Measurements from ENCODE around the gene RAD51B. TPM values are rescaled to one million over a fixed set of nuclear protein-coding genes. Genes with fewer than 3 reads are reported as not detected.

RAD51B gene
- total RNA-seq, 6 experiments from 2014 or later = 2.7 to 5.8 (median 4.3) TPM

DNA sequence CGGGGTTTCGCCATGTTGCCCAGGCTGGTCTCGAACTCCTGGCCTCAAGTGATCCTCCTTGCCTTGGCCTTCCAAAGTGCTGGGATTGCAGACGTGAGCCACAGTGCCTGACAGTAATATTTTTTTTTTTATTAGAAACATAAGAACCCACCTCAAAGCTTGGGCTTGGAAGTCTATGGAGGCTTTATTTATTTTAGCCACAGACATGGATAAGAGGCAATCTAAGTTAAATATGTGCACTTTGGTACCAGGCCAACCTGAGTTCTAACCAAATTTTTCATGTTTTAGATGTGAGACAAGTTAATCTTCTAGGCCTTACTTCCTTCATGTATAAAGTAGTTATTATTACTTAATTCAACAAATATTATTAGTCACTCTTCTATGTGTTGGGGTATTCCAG lies 96.9 kb downstream of the RAD51B start:
- TF ChIP-seq, protein P1, sequence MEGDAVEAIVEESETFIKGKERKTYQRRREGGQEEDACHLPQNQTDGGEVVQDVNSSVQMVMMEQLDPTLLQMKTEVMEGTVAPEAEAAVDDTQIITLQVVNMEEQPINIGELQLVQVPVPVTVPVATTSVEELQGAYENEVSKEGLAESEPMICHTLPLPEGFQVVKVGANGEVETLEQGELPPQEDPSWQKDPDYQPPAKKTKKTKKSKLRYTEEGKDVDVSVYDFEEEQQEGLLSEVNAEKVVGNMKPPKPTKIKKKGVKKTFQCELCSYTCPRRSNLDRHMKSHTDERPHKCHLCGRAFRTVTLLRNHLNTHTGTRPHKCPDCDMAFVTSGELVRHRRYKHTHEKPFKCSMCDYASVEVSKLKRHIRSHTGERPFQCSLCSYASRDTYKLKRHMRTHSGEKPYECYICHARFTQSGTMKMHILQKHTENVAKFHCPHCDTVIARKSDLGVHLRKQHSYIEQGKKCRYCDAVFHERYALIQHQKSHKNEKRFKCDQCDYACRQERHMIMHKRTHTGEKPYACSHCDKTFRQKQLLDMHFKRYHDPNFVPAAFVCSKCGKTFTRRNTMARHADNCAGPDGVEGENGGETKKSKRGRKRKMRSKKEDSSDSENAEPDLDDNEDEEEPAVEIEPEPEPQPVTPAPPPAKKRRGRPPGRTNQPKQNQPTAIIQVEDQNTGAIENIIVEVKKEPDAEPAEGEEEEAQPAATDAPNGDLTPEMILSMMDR (IDR thresholded peaks at IDR 0.05) = no peak
- no peak for TF ChIP-seq POLR2A (IDR thresholded peaks at IDR 0.05)
- Histone ChIP-seq H3K9me3 (no peaks in the 10 kb centered on the region), H3K4me3 (no peak overlapping the region), H3K27me3 (no peaks in the 10 kb centered on the region), H3K27ac (no peak overlapping the region), H3K36me3 (no peaks in the 10 kb centered on the region), H3K4me1 (no peaks in the 10 kb centered on the region)
- WGBS (ENCODE audit: insufficient coverage, low coverage, low lambda C conversion rate, missing lambda C conversion rate) = 93% methylated on average over 4 of the region's 4 CpGs
- DNase-seq (no peak), ATAC-seq (no peak)
- intact Hi-C loops (cut with DNase I) = no loop called here

DNA sequence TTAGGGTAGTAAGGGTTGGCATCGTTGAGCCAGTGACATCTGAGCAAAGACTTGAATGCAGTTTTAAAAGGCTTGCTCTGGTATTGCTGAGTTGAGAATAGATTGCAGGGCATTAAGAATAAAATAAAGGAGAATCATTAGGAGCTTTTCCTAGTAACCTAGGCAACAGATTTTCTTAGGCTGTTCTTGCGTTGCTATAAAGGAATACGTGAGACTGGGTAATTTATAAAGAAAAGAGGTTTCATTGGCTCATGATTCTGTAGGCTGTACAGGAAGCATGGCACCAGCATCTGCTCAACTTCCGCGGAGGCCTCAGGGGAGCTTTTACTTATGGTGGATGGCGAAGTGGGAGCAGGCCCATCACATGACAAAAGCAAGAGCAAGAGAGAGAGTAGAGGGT lies 97.4 kb downstream of the RAD51B start:
- 78% methylated on average over 3 of the region's 6 CpGs for WGBS (ENCODE audit: insufficient coverage, low coverage, low lambda C conversion rate, missing lambda C conversion rate)
- no peak for DNase-seq

DNA sequence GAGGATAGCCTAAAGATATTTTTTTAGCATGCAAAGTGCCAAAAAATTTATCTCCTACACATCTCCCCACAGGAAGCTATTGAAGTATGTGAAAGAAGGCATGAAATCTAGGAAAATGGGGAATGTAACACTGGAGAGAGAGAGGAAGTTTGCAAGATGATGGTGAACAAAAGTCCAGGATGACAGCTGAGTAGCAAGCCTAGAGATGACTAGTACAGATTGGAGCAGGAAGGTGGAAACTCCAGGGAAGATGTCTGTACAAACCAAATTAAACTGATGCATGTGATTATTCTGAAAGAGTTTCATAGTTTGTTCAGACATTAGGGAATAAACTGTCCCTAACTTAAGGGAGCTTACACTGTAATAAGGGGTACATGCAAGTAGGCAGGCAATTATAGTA lies 99.3 kb downstream of the RAD51B start:
- Histone ChIP-seq H3K9me3 (no peaks in the 10 kb centered on the region), H3K4me1 (no peaks in the 10 kb centered on the region), H3K27ac (no peak overlapping the region), H3K36me3 (no peaks in the 10 kb centered on the region), H3K27me3 (no peaks in the 10 kb centered on the region), H3K4me3 (no peak overlapping the region)
- DNase-seq = no peak
- intact Hi-C loops (cut with DNase I) = no loop called here
- ATAC-seq = no peak
- TF ChIP-seq, protein P1 (IDR thresholded peaks at IDR 0.05) = no peak
- no peak for TF ChIP-seq POLR2A (IDR thresholded peaks at IDR 0.05)

More for the DNA sequence above, 97.4 kb downstream of the RAD51B start:
- no peak overlapping the region for H3K27ac ChIP-seq
- ATAC-seq = no peak
- intact Hi-C loops (cut with DNase I) = no loop called here
- H3K27me3 ChIP-seq = no peaks in the 10 kb centered on the region
- TF ChIP-seq POLR2A (IDR thresholded peaks at IDR 0.05) = no peak
- TF ChIP-seq, protein P1 (IDR thresholded peaks at IDR 0.05) = no peak
- H3K9me3 ChIP-seq = no peaks in the 10 kb centered on the region
- H3K4me1 ChIP-seq = no peaks in the 10 kb centered on the region
- H3K4me3 ChIP-seq = no peak overlapping the region
- no peaks in the 10 kb centered on the region for H3K36me3 ChIP-seq

DNA sequence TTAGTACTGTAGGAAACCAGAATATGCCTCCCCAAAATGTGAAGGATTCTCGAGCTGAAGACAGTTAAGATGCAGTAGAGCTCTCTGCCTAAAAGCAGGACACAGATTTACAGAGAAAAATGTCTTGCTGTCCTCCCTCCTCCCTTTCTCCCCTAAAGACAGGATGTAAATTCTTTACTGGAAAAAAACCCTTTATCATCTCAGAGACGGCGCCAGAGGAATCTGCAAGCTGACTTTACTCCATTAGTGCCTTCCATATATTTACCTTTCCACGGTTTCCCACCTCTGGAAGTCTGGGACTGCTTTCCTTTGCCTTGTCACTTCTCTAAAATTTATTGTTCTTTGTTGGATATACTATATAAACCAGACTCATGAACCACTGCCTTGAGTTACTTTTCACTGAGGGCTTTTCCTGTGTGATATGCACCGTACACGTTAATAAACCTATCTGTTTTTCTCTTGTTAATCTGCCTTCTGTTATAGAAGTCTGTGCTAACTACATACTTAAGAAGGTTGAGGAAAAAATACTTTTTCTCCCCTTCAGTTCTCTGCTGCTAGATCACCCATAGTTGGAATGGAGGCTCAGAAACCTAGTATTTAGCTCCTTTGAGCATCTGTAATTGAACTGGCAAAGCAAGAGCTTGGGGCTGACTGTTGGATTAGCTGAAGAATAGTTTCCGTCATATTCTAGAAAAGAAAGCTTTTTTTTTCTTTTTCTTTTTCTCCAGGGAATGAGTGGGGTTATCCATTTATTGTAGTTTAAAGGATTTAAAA lies 99.9 kb downstream of the RAD51B start:
- Histone ChIP-seq H3K27ac (no peak overlapping the region), H3K4me3 (no peak overlapping the region), H3K9me3 (no peaks in the 10 kb centered on the region), H3K36me3 (no peaks in the 10 kb centered on the region), H3K4me1 (no peaks in the 10 kb centered on the region), H3K27me3 (no peaks in the 10 kb centered on the region)
- ATAC-seq = no peak
- intact Hi-C loops (cut with DNase I) = no loop called here
- no peak for TF ChIP-seq POLR2A (IDR thresholded peaks at IDR 0.05)
- TF ChIP-seq, protein P1 (IDR thresholded peaks at IDR 0.05) = no peak
- WGBS (ENCODE audit: insufficient coverage, low coverage, low lambda C conversion rate, missing lambda C conversion rate) = 77% methylated on average over 7 of the region's 7 CpGs
- DNase-seq = no peak
